T-cell (primary cell): Measurements from ENCODE around the gene CAP2. TPM values are rescaled to one million over a fixed set of nuclear protein-coding genes. Genes with fewer than 3 reads are reported as not detected.
"Not testable (repeated sequence)": the region's sequence is repeated elsewhere in the genome, so short reads cannot be mapped to it uniquely, and the experiment has no call there.

Source experiments
- ATAC-seq, 4 experiments: fragments of 200-7000 bp in 3 of 4; fragments of 150-1000 bp in 1 of 4; cut with Tn5 transposase; replicated peaks in 1 of 4; 1 replicate in 3 of 4; 2 replicates in 1 of 4; pipeline ENCODE4 v1.10.0; 2021; ENCODE audit warnings: moderate library complexity in 3 of 4, mild to moderate bottlenecking in 2 of 4, moderate number of reproducible peaks in 1 of 4
- CTCF ChIA-PET, 2 donors: fragments of 300-600 bp; sonication (Branson Sonifier 250); formaldehyde crosslinking; loops; one replicate each; lab custom pipeline; 2022; ENCODE audit warnings: antibody characterized with exemption in 2 of 2; lab: Charles Lee
- POLR2A ChIA-PET, 2 donors: fragments of 300-600 bp; sonication (Branson Sonifier 250); formaldehyde crosslinking; loops; one replicate each; lab custom pipeline; 2022; ENCODE audit warnings: antibody characterized with exemption in 2 of 2; lab: Charles Lee
- DNase-seq, 35 experiments: peaks; one replicate each; pipeline versions ENCODE4 v3.0.0 to v3.0.0-alpha.2; 2013 to 2023
- H3K27ac ChIP-seq: one replicate; pipeline ENCODE4 v1.5.1; 2013; ENCODE audit warnings: low read length
- H3K27me3 ChIP-seq, 2 experiments: replicated peaks in 1 of 2; 1 replicate in 1 of 2; 2 replicates in 1 of 2; pipeline versions ENCODE4 v1.6.1 to v1.7.0; 2013; ENCODE audit warnings: low read length in 1 of 2, mixed read lengths in 1 of 2; ENCODE audit not compliant: control insufficient read depth in 2 of 2, insufficient read depth in 2 of 2; ENCODE audit errors: extremely low read depth in 1 of 2
- H3K36me3 ChIP-seq, 2 donors: 1 replicate in 1 of 2; 2 replicates in 1 of 2; pipeline versions ENCODE4 v1.6.1 to v1.7.0; 2013; ENCODE audit warnings: low read length in 1 of 2; ENCODE audit not compliant: control insufficient read depth in 2 of 2, insufficient read depth in 1 of 2; ENCODE audit errors: extremely low read depth in 1 of 2
- H3K4me1 ChIP-seq, 2 experiments: 1 replicate in 1 of 2; 2 replicates in 1 of 2; pipeline versions ENCODE4 v1.6.1 to v1.7.0; 2013; ENCODE audit warnings: low read length in 2 of 2, mixed read lengths in 1 of 2; ENCODE audit not compliant: insufficient read depth in 2 of 2, control insufficient read depth in 1 of 2; ENCODE audit errors: extremely low read depth in 1 of 2
- H3K4me3 ChIP-seq, 2 donors: 1 replicate in 1 of 2; 2 replicates in 1 of 2; pipeline versions ENCODE4 v1.5.1 to v1.7.0; 2013; ENCODE audit warnings: mild to moderate bottlenecking in 2 of 2, low read length in 1 of 2, moderate library complexity in 1 of 2; ENCODE audit not compliant: control insufficient read depth in 1 of 2; ENCODE audit errors: extremely low read depth in 1 of 2
- H3K9me3 ChIP-seq: 2 replicates; pipeline ENCODE4 v1.7.0; 2013
- H3K27ac Mint-ChIP-seq, 2 donors: one replicate each; pipeline ENCODE4 v1.8.0; 2020 to 2021; ENCODE audit warnings: mild to moderate bottlenecking in 2 of 2, mixed read lengths in 2 of 2
- H3K27me3 Mint-ChIP-seq, 2 donors: one replicate each; pipeline ENCODE4 v1.8.0; 2021 to 2022; ENCODE audit warnings: mixed read lengths in 2 of 2
- H3K36me3 Mint-ChIP-seq: one replicate; pipeline ENCODE4 v1.8.0; 2021; ENCODE audit warnings: mixed read lengths
- H3K4me1 Mint-ChIP-seq, 3 donors: one replicate each; pipeline ENCODE4 v1.8.0; 2020 to 2022; ENCODE audit warnings: mixed read lengths in 3 of 3, mild to moderate bottlenecking in 1 of 3
- H3K4me3 Mint-ChIP-seq, 3 donors: one replicate each; pipeline ENCODE4 v1.8.0; 2020 to 2022; ENCODE audit warnings: mild to moderate bottlenecking in 3 of 3, mixed read lengths in 3 of 3, moderate library complexity in 3 of 3
- H3K9me3 Mint-ChIP-seq, 3 donors: one replicate each; pipeline ENCODE4 v1.8.0; 2020 to 2022; ENCODE audit warnings: mixed read lengths in 3 of 3
- WGBS: methylation state at CpG from one replicate; pipeline ENCODE4 v1.1.5; 2013; ENCODE audit warnings: missing lambda C conversion rate; ENCODE audit not compliant: insufficient coverage; 5-methylcytosine and 5-hydroxymethylcytosine counted together
- total RNA-seq, 35 experiments: library from RNA in 6 of 35; stranded (reverse) in 6 of 35; fragments of 120-200 nt in 1 of 35; gene quantifications; one replicate each; pipeline versions ENCODE4 v1.2.1 to v1.2.4 and lab custom pipeline; 2013 to 2026

The CAP2 gene
- total RNA-seq, 5 donors from 2014 or later (not counting 1 experiment from before 2014, with no cell fraction given): 0.20 TPM; not detected in 4

DNA sequence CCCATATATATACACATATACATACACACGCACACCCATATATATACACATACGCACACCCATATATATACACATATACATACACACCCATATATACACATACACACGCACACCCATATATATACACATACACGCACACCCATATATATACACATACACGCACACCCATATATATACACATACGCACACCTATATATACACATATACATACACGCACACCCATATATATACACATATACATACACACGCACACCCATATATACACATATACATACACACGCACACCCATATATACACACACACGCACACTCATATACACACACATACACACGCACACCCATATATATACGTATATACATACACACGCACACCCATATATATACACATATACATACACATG, 193.2 kb downstream of the CAP2 start:
- peaks cover 18 to 23% (median 21%) of the 10 kb centered on the region in 3 donors for H3K4me1 Mint-ChIP-seq
- 93% methylated on average over 13 of the region's 13 CpGs for WGBS
- H3K4me3 ChIP-seq, H3K9me3 Mint-ChIP-seq, H3K27me3 Mint-ChIP-seq, H3K27ac Mint-ChIP-seq, H3K27me3 ChIP-seq, ATAC-seq, H3K36me3 Mint-ChIP-seq, H3K4me3 Mint-ChIP-seq, H3K36me3 ChIP-seq, CTCF ChIA-PET, H3K27ac ChIP-seq, H3K9me3 ChIP-seq, DNase-seq: not testable (repeated sequence)
- H3K4me1 ChIP-seq: peaks cover 5 to 15% of the 10 kb centered on the region in 2 experiments
- POLR2A ChIA-PET: interaction anchor here in 1 of 2 donors (0.7 kb wide), 1 partner anchor 87 kb away, joined by 3 read pairs; no protein-coding TSS in a partner anchor

DNA sequence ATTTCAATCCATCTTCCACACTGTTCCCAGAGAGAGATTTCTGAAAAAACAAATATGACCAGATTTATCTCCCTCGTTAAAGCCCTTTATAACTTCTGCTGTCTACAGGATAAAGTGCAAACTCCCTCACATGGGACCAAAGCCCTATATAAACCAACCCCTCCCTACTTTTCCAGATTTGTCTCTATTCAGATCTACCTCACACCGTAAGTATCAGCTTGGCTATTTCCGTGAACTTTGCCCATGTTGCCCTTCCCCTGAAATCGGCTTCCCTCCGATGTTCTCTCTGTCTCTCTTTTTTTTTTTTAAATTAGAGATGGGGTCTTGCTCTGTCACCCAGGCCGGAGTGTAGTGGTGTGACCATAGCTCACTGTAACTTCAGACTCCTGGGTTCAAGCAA, 194.6 kb downstream of the CAP2 start:
- 90% methylated on average over 1 of the region's 6 CpGs for WGBS
- peaks cover 5 to 15% of the 10 kb centered on the region in 2 experiments for H3K4me1 ChIP-seq

DNA sequence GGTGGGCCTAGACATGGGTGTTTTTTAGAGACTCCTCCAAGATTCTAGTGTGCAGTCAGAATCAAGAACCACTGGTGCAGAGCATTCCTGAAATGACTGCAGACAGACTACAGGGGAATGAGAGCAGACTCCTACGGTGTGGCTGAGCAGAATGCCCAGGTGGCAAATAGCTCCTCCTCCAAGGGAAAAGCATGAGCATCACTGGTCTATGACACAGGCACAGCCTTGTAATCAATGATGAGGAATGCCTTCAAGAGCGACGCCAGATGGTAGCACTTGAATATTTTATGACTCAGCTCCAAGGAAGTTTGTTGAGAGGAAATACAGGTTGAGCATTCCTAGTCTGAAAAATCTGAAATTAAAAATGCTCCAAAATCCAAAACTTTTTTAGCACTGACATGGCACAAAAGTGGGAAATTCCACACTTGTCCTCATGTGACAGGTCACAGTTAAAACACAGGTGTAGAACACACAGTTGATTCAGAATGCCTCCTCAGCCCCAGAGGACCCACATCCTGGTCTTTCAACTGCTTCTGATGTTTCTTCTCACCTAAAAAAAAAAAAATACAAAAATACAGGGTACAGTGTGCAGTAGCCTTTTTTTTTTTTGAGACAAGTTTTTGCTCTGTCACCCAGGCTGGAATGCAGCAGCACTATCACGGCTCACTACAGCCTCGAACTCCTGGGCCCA, 196.2 kb downstream of the CAP2 start:
- CTCF ChIA-PET: interaction anchor here (0.5 to 0.8 kb wide), 2 partner anchors 30 to 1282 kb away, joined by 4 to 5 read pairs; no protein-coding TSS in a partner anchor
- H3K4me3 ChIP-seq: no peak overlapping the region
- H3K9me3 Mint-ChIP-seq: no peaks in the 10 kb centered on the region
- no peak overlapping the region for H3K4me3 Mint-ChIP-seq
- ATAC-seq (peak; percentile 85 to 97 (median 91)), DNase-seq (peak in 21 of 35 experiments; percentile 12 to 65 (median 29))
- H3K27me3 ChIP-seq: no peaks in the 10 kb centered on the region
- H3K27me3 Mint-ChIP-seq: no peaks in the 10 kb centered on the region
- H3K27ac Mint-ChIP-seq: peak overlapping the region; percentile 79 to 86
- H3K36me3 Mint-ChIP-seq: no peaks in the 10 kb centered on the region
- no peaks in the 10 kb centered on the region for H3K36me3 ChIP-seq
- WGBS: 43% methylated on average over 3 of the region's 5 CpGs
- no peak overlapping the region for H3K27ac ChIP-seq
- H3K4me1 ChIP-seq: peaks cover 5 to 15% of the 10 kb centered on the region in 2 experiments
- POLR2A ChIA-PET: interaction anchor here (0.5 kb wide), 2 partner anchors 15 to 610 kb away, joined by 3 read pairs; no protein-coding TSS in a partner anchor
- no peaks in the 10 kb centered on the region for H3K9me3 ChIP-seq
- peaks cover 15 to 18% (median 16%) of the 10 kb centered on the region in 3 donors for H3K4me1 Mint-ChIP-seq

More for the DNA sequence above, 194.6 kb downstream of the CAP2 start:
- ChIA-PET POLR2A (interaction anchor here in 1 of 2 donors (0.6 kb wide), 1 partner anchor 12 kb away, joined by 4 read pairs; no protein-coding TSS in a partner anchor), CTCF (interaction anchor here in 1 of 2 donors (0.5 to 0.6 kb wide), 3 partner anchors 12 to 453 kb away, joined by 3 to 4 read pairs (median 3); partner anchors contain the start of gene FAM8A1)
- Histone ChIP-seq H3K36me3 (no peaks in the 10 kb centered on the region), H3K4me3 (no peak overlapping the region), H3K27ac (no peak overlapping the region), H3K9me3 (no peaks in the 10 kb centered on the region), H3K27me3 (no peaks in the 10 kb centered on the region)
- Mint-ChIP-seq H3K4me3 (no peak overlapping the region), H3K36me3 (no peaks in the 10 kb centered on the region), H3K27ac (no peak overlapping the region), H3K4me1 (peaks cover 18 to 23% (median 21%) of the 10 kb centered on the region in 3 donors), H3K9me3 (no peaks in the 10 kb centered on the region), H3K27me3 (no peaks in the 10 kb centered on the region)
- no peak for ATAC-seq
- no peak for DNase-seq

DNA sequence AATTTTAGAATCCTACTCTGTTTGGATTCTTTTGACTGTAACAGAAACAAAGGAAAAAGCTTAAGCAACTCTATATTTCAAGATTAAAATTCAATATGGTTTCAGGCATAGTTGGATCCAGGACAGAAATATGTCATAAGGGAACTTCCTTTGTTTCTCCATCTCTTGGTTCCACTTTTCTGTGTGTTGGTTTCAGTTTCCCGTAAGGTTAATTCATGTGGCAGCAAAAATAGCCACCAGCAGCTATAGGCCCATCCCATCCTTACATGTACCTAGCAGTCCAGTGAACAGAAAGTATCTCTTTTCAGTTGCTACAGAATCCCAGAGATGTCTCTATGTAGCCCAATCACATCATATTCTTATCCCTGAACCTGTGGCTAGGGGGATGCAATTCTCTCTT, 197.9 kb downstream of the CAP2 start:
- H3K27me3 ChIP-seq: no peaks in the 10 kb centered on the region
- peaks cover 15 to 18% (median 16%) of the 10 kb centered on the region in 3 donors for H3K4me1 Mint-ChIP-seq
- H3K4me3 Mint-ChIP-seq: no peak overlapping the region
- H3K9me3 ChIP-seq: no peaks in the 10 kb centered on the region
- H3K4me3 ChIP-seq: no peak overlapping the region
- ChIA-PET CTCF (interaction anchor here in 1 of 2 donors (0.6 kb wide), 1 partner anchor 11 kb away, joined by 3 read pairs; no protein-coding TSS in a partner anchor), POLR2A (no interaction called here)
- WGBS: no CpG with 5 or more reads among the region's 1 CpG
- H3K4me1 ChIP-seq: peaks cover 5 to 12% of the 10 kb centered on the region in 2 experiments
- H3K27ac ChIP-seq: no peak overlapping the region
- DNase-seq (no peak), ATAC-seq (no peak)
- H3K36me3 Mint-ChIP-seq: no peaks in the 10 kb centered on the region
- no peaks in the 10 kb centered on the region for H3K9me3 Mint-ChIP-seq
- no peaks in the 10 kb centered on the region for H3K27me3 Mint-ChIP-seq
- H3K27ac Mint-ChIP-seq: no peak overlapping the region
- H3K36me3 ChIP-seq: no peaks in the 10 kb centered on the region

DNA sequence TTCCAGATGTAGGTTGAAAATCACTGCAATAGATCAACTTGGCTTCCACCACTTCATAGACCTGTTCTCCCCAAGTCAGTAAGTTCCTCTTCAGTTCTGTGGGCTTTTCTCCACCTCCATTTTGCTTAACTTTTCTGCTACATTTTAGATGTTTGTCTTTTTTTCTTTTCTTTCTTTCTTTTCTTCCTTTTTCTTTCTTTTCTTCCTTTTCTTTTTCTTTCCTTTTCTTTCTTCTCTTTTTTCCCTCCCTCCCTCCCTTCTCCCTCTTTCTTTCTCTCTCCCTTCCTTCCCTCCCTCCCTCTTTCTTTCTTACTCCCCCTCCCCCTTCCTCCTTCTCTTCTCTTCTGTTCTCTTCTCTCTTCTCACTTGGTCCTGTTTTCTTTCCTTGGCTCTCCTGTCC, 199.9 kb downstream of the CAP2 start:
- CTCF ChIA-PET: no interaction called here
- DNase-seq (no peak), ATAC-seq (no peak)
- Mint-ChIP-seq H3K9me3 (no peaks in the 10 kb centered on the region), H3K27me3 (no peaks in the 10 kb centered on the region), H3K4me3 (no peak overlapping the region), H3K4me1 (peaks cover 15 to 18% (median 16%) of the 10 kb centered on the region in 3 donors), H3K36me3 (no peaks in the 10 kb centered on the region), H3K27ac (no peak overlapping the region)
- Histone ChIP-seq H3K4me3 (no peak overlapping the region), H3K27me3 (no peaks in the 10 kb centered on the region), H3K27ac (no peak overlapping the region), H3K4me1 (peaks cover 5 to 12% of the 10 kb centered on the region in 2 experiments), H3K36me3 (no peaks in the 10 kb centered on the region), H3K9me3 (no peaks in the 10 kb centered on the region)
- POLR2A ChIA-PET: interaction anchor here in 1 of 2 donors (0.7 kb wide), 1 partner anchor 1154 kb away, joined by 9 read pairs; no protein-coding TSS in a partner anchor

DNA sequence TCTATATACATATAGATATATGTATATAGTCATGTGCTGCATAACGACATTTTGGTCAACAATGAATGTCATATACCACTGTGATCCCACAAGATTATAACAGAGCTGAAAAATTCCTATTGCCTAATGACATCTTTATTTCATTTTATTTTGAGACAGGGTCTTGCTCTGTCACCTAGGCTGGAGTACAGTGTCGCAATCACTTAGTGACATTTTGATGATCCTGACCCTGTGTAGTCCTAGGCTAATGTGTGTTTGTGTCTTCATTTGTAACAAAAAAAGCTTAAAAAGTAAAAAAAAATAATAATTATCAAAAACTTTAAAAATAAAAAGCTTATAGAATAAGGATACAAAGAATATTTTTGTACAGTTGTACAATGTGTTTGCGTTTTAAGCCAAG, 202.7 kb downstream of the CAP2 start:
- no peaks in the 10 kb centered on the region for H3K27me3 Mint-ChIP-seq
- ATAC-seq (no peak), DNase-seq (no peak)
- ChIA-PET POLR2A (no interaction called here), CTCF (interaction anchor here (0.6 to 0.7 kb wide), 2 partner anchors 98 to 1975 kb away, joined by 3 to 5 read pairs; no protein-coding TSS in a partner anchor)
- peaks cover 3 to 12% (median 11%) of the 10 kb centered on the region in 3 donors for H3K4me1 Mint-ChIP-seq
- H3K4me3 Mint-ChIP-seq: no peak overlapping the region
- no peak overlapping the region for H3K4me3 ChIP-seq
- H3K27me3 ChIP-seq: no peaks in the 10 kb centered on the region
- no CpG with 5 or more reads among the region's 3 CpGs for WGBS
- no peaks in the 10 kb centered on the region for H3K36me3 ChIP-seq
- no peaks in the 10 kb centered on the region for H3K9me3 Mint-ChIP-seq
- H3K9me3 ChIP-seq: no peaks in the 10 kb centered on the region
- H3K36me3 Mint-ChIP-seq: no peaks in the 10 kb centered on the region
- H3K27ac ChIP-seq: no peak overlapping the region
- H3K27ac Mint-ChIP-seq: no peak overlapping the region
- peaks cover 4 to 7% of the 10 kb centered on the region in 2 experiments for H3K4me1 ChIP-seq
